Endodermal cell (in vitro differentiated cells): ENCODE measurements around the gene CRELD2. TPM values are rescaled to one million over a fixed set of nuclear protein-coding genes. Genes with fewer than 3 reads are reported as not detected.

Source experiments
- DNase-seq: peaks from one replicate; pipeline ENCODE4 v3.0.0-alpha.2; 2017
- H3K27ac ChIP-seq: 2 replicates; pipeline ENCODE4 v1.5.1; 2013; ENCODE audit warnings: mild to moderate bottlenecking, low read depth, low read length, moderate library complexity
- H3K27me3 ChIP-seq: 2 replicates; pipeline ENCODE4 v1.6.1; 2013; ENCODE audit warnings: mild to moderate bottlenecking, low read length, moderate library complexity; ENCODE audit not compliant: insufficient read depth, control insufficient read depth, poor library complexity, severe bottlenecking
- H3K36me3 ChIP-seq: 2 replicates; pipeline ENCODE4 v1.7.0; 2013; ENCODE audit warnings: mild to moderate bottlenecking, low read length, moderate library complexity; ENCODE audit not compliant: control insufficient read depth, insufficient read depth
- H3K4me1 ChIP-seq: one replicate; pipeline ENCODE4 v1.7.0; 2013; ENCODE audit warnings: low read length; ENCODE audit not compliant: control insufficient read depth, insufficient read depth
- H3K4me3 ChIP-seq: 2 replicates; pipeline ENCODE4 v1.5.1; 2013; ENCODE audit warnings: mild to moderate bottlenecking, low read length, moderate library complexity
- H3K9ac ChIP-seq: 2 replicates; pipeline ENCODE4 v1.6.1; 2013; ENCODE audit warnings: mild to moderate bottlenecking, low read length, moderate library complexity; ENCODE audit not compliant: poor library complexity, severe bottlenecking; ENCODE audit errors: extremely low read depth
- H3K9me3 ChIP-seq: 2 replicates; pipeline ENCODE4 v1.6.1; 2013; ENCODE audit warnings: mild to moderate bottlenecking, low read length, moderate library complexity; ENCODE audit not compliant: control insufficient read depth
- H3K27ac Mint-ChIP-seq: 2 replicates; pipeline ENCODE4 v1.8.0; 2020; ENCODE audit warnings: mixed read lengths
- H3K27me3 Mint-ChIP-seq: 2 replicates; pipeline ENCODE4 v1.8.0; 2021; ENCODE audit warnings: mild to moderate bottlenecking, mixed read lengths; ENCODE audit not compliant: insufficient read depth
- H3K36me3 Mint-ChIP-seq: 2 replicates; pipeline ENCODE4 v1.8.0; 2020; ENCODE audit warnings: low read depth, mixed read lengths
- H3K4me1 Mint-ChIP-seq: 2 replicates; pipeline ENCODE4 v1.8.0; 2020; ENCODE audit warnings: mixed read lengths
- H3K4me3 Mint-ChIP-seq: 2 replicates; pipeline ENCODE4 v1.8.0; 2020; ENCODE audit warnings: mild to moderate bottlenecking, moderate library complexity, mixed read lengths
- H3K9me3 Mint-ChIP-seq: 2 replicates; pipeline ENCODE4 v1.8.0; 2020; ENCODE audit warnings: mild to moderate bottlenecking, mixed read lengths
- WGBS, 2 experiments: methylation state at CpG; one replicate each; pipeline versions ENCODE4 v1.1.5 to v1.1.7; 2013; ENCODE audit warnings: missing lambda C conversion rate in 2 of 2, mixed read lengths in 1 of 2; ENCODE audit not compliant: insufficient coverage in 1 of 2, insufficient read length in 1 of 2; 5-methylcytosine and 5-hydroxymethylcytosine counted together
- total RNA-seq, 2 donors: library from RNA; stranded (reverse); fragmentation: NEBNext Ultra II Directional in 1 of 2; extraction: Animal tissue kit (Norgen Biotek cat#: 25700) in 1 of 2; gene quantifications; 2 replicates in 1 of 2; 3 replicates in 1 of 2; pipeline ENCODE4 v1.2.1, GENCODE V29; 2021
- TF ChIP-seq, protein P1 (sequence below): fragments of 200-600 bp; sonication (generic); conservative IDR thresholded peaks from 2 replicates; pipeline ENCODE4 v1.5.0; 2021; ENCODE audit warnings: antibody characterized with exemption, mild to moderate bottlenecking

The CRELD2 gene
- total RNA-seq, 2 donors from 2014 or later = 39.8 to 62.9 TPM

DNA sequence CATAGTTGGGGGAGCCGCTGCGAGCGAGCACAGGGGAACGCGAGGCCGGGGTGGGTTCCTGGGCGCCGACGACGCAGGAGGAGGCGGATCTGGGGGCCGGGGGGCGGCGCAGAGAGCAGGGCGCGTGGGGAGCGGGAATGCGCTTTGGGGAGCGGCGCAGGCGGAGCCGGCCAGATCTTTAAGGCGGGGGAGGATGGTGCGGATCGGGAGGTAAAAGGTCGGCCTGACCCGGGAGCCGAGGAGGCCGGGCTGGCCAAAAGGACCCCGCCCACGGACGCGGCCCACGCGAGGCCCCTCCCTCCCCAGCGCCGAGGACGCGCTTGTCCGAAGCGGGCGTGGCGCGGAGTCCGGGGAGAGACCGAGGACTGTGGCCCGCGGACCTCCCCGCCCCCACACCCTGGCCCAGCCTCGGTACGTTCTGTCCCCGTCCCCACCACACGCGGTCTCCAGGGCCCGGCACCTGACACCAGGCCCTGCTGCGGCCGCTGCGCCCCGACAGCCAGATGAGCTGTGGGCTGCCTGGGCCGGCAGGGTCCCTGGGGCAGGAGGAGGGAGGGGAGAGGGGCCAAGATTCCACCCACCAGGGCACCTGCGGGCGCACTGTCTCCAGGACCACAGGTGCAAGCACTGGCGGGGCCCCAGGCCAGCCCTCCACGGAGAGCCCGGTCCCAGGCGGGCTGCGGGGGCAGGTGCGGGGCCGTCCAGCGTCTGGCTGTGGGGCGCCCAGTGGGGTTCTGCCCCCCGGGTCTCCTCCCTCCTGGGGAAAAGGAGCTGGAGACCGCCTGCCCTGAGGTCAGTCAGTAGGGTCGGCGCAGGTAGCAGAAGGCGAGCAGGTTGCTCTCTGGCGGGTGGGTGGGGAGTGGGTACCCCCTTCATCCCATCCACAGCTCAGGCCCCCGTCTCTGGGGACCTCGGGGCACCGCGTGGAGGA lies 53.1 kb downstream of the CRELD2 start:
- H3K36me3 Mint-ChIP-seq = no peaks in the 10 kb centered on the region
- WGBS, 2 experiments = 20 to 24% methylated on average over 5 to 81 of the region's 81 CpGs
- Histone ChIP-seq H3K4me1 (no peaks in the 10 kb centered on the region), H3K4me3 (no peak overlapping the region), H3K9me3 (no peaks in the 10 kb centered on the region), H3K36me3 (no peaks in the 10 kb centered on the region), H3K27ac (no peak overlapping the region), H3K9ac (no peak overlapping the region), H3K27me3 (peaks cover 35% of the 10 kb centered on the region)
- H3K4me1 Mint-ChIP-seq = peaks cover 4% of the 10 kb centered on the region
- TF ChIP-seq, protein P1, sequence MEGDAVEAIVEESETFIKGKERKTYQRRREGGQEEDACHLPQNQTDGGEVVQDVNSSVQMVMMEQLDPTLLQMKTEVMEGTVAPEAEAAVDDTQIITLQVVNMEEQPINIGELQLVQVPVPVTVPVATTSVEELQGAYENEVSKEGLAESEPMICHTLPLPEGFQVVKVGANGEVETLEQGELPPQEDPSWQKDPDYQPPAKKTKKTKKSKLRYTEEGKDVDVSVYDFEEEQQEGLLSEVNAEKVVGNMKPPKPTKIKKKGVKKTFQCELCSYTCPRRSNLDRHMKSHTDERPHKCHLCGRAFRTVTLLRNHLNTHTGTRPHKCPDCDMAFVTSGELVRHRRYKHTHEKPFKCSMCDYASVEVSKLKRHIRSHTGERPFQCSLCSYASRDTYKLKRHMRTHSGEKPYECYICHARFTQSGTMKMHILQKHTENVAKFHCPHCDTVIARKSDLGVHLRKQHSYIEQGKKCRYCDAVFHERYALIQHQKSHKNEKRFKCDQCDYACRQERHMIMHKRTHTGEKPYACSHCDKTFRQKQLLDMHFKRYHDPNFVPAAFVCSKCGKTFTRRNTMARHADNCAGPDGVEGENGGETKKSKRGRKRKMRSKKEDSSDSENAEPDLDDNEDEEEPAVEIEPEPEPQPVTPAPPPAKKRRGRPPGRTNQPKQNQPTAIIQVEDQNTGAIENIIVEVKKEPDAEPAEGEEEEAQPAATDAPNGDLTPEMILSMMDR = no peak
- H3K27me3 Mint-ChIP-seq = peaks cover 8% of the 10 kb centered on the region
- peak; percentile 77 for DNase-seq
- H3K9me3 Mint-ChIP-seq = no peaks in the 10 kb centered on the region
- H3K4me3 Mint-ChIP-seq = peak overlapping the region; percentile 48
- no peak overlapping the region for H3K27ac Mint-ChIP-seq

DNA sequence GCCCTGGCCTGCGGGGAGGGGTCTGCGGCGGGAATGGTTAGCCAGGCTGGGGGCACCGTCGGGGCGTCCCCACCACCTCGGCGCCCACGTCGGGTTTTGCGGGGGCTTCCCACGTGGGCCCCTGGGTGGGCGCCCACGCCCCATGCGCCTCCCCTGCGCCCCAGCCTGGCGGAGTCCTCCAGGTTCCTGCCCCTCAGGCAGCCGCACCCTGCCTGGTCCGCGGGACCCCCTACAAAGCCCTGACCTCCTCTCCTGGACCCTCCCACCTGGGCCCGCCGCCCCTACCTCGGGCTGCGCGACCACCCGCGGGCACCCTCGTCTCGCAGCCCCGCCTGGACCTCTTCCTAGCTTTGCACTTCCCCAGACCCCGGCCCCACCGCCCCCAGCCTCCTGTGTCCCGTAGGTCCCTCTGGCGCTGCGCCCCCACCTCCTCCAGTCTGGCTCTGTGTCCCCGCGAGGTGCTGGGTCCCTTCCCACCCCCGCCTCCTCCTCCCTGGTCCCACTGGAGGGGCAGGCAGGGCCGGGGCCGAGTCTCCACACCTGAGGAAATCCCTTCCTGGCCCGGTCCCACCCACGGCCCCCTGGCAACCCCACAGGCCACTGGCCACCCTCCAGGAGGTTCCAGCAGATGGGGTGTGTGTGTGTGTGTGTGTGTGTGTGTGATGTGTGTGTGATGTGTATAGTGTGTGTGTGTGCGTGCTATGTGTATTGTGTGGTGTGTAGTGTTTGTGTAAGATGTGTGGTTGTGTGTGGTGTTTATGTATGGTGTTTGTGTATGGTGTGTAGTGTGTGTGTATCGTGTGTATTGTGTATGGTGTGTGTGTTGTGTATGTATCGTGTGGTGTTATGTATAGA lies 54.0 kb downstream of the CRELD2 start:
- Histone ChIP-seq H3K27me3 (peaks cover 35% of the 10 kb centered on the region), H3K4me1 (no peaks in the 10 kb centered on the region), H3K27ac (no peak overlapping the region), H3K4me3 (no peak overlapping the region), H3K36me3 (no peaks in the 10 kb centered on the region), H3K9me3 (no peaks in the 10 kb centered on the region), H3K9ac (no peak overlapping the region)
- Mint-ChIP-seq H3K27me3 (peaks cover 8% of the 10 kb centered on the region), H3K4me1 (peaks cover 4% of the 10 kb centered on the region), H3K4me3 (no peak overlapping the region), H3K27ac (no peak overlapping the region), H3K36me3 (no peaks in the 10 kb centered on the region), H3K9me3 (no peaks in the 10 kb centered on the region)
- WGBS, 2 experiments = 70 to 83% methylated on average over 5 to 43 of the region's 45 CpGs
- peak; percentile 49 for DNase-seq
- TF ChIP-seq, protein P1 = no peak

DNA sequence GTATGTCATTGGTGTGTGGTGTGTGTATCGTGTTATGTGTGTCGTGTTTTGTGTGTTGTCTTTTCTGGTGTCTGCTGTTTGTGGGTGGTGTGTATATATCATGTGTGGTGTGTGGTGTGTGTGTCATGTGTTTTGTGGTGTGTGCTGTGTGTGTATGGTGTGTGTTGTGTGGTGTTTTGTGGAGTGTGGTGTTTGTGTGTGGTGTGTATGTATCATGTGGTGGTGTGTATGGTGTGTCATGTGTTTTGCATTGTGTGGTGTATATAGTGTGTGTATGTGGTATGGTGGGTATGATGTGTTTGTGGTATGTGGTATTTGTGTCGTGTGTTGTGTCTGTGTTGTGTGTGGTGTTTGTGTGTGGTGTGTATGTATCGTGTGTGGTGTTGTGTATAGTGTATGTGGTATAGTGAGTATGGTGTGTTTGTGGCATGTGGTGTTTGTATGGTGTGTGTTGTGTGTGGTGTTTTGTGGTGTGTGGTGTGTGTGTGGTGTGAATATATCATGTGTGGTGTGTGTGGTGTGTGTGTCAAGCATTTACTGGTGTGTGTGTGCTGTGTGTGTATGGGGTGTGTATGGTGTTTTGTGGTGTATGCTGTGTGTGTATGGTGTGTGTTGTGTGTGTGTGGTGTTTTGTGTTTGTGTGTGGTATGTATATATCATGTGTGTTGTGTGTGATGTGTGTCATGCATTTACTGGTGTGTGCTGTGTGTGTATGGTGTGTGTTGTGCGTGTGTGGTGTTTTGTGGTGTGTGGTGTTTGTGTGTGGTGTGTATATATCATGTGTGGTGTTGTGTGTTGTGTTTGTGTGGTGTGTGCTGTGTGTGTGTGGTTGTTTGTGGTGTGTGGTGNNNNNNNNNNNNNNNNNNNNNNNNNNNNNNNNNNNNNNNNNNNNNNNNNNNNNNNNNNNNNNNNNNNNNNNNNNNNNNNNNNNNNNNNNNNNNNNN lies 54.9 kb downstream of the CRELD2 start:
- H3K27ac ChIP-seq = no peak overlapping the region
- H3K4me1 ChIP-seq = no peaks in the 10 kb centered on the region
- H3K27ac Mint-ChIP-seq = no peak overlapping the region
- no peak overlapping the region for H3K4me3 Mint-ChIP-seq
- peaks cover 10% of the 10 kb centered on the region for H3K27me3 Mint-ChIP-seq
- no peaks in the 10 kb centered on the region for H3K9me3 Mint-ChIP-seq
- H3K36me3 Mint-ChIP-seq = no peaks in the 10 kb centered on the region
- H3K9ac ChIP-seq = no peak overlapping the region
- peaks cover 35% of the 10 kb centered on the region for H3K27me3 ChIP-seq
- no peaks in the 10 kb centered on the region for H3K9me3 ChIP-seq
- TF ChIP-seq, protein P1 = no peak
- no peak for DNase-seq
- H3K36me3 ChIP-seq = no peaks in the 10 kb centered on the region
- 65 to 83% methylated on average over 2 to 5 of the region's 5 CpGs for WGBS, 2 experiments
- H3K4me1 Mint-ChIP-seq = peaks cover 4% of the 10 kb centered on the region
- H3K4me3 ChIP-seq = no peak overlapping the region
